HEK293T (cell line): ENCODE measurements around the gene SUN3.
"Not testable (repeated sequence)": the region's sequence is repeated elsewhere in the genome, so short reads cannot be mapped to it uniquely, and the experiment has no call there.

Experiments
- CTCF ChIA-PET: fragments of 350-600 bp; formaldehyde crosslinking; extraction: SDS; loops from one replicate; lab custom pipeline; 2021; ENCODE audit warnings: antibody characterized with exemption, inconsistent platforms; lab: Yijun Ruan, JAX
- POLR2A ChIA-PET: fragments of 350-600 bp; formaldehyde crosslinking; extraction: SDS; loops from one replicate; lab custom pipeline; 2020; ENCODE audit warnings: antibody characterized with exemption, inconsistent platforms; lab: Yijun Ruan, JAX
- DNase-seq: peaks from one replicate; pipeline ENCODE4 v3.0.0; 2012; ENCODE audit warnings: mixed read lengths; ENCODE audit errors: extremely low spot score
- ARNT ChIP-seq: fragments of 450-650 bp; IDR thresholded peaks from 2 replicates; pipeline ENCODE4 v1.6.1; 2017; ENCODE audit warnings: mild to moderate bottlenecking
- BHLHE40 ChIP-seq: fragments of 450-650 bp; IDR thresholded peaks from 2 replicates; pipeline ENCODE4 v1.6.1; 2016; ENCODE audit warnings: mild to moderate bottlenecking, moderate library complexity, borderline replicate concordance
- CTBP1 ChIP-seq: fragments of 450-650 bp; IDR thresholded peaks from 2 replicates; pipeline ENCODE4 v1.6.1; 2016; ENCODE audit warnings: borderline replicate concordance
- ELF4 ChIP-seq: fragments of 450-650 bp; IDR thresholded peaks from 2 replicates; pipeline ENCODE4 v1.6.1; 2017; ENCODE audit warnings: antibody characterized with exemption
- FOXA1 ChIP-seq: fragments of 450-650 bp; IDR thresholded peaks from 2 replicates; pipeline ENCODE4 v1.6.1; 2016; ENCODE audit warnings: mild to moderate bottlenecking
- FOXK2 ChIP-seq: fragments of 450-650 bp; IDR thresholded peaks from 2 replicates; pipeline ENCODE4 v1.6.1; 2016; ENCODE audit warnings: mild to moderate bottlenecking
- FOXM1 ChIP-seq: fragments of 450-650 bp; IDR thresholded peaks from 2 replicates; pipeline ENCODE4 v1.6.1; 2017; ENCODE audit warnings: mild to moderate bottlenecking, borderline replicate concordance
- HDGF ChIP-seq: fragments of 450-650 bp; IDR thresholded peaks from 2 replicates; pipeline ENCODE4 v1.6.1; 2017; ENCODE audit warnings: antibody characterized with exemption, borderline replicate concordance
- L3MBTL2 ChIP-seq: fragments of 450-650 bp; conservative IDR thresholded peaks from 2 replicates; pipeline ENCODE4 v1.6.1; 2016; ENCODE audit warnings: mild to moderate bottlenecking
- LEF1 ChIP-seq: fragments of 450-650 bp; IDR thresholded peaks from 2 replicates; pipeline ENCODE4 v1.6.1; 2017; ENCODE audit warnings: mild to moderate bottlenecking, borderline replicate concordance
- NFRKB ChIP-seq: fragments of 450-650 bp; IDR thresholded peaks from 2 replicates; pipeline ENCODE4 v1.6.1; 2016; ENCODE audit warnings: mild to moderate bottlenecking, moderate library complexity
- PKNOX1 ChIP-seq: fragments of 450-650 bp; IDR thresholded peaks from 2 replicates; pipeline ENCODE4 v1.6.1; 2016
- SP1 ChIP-seq: fragments of 450-650 bp; IDR thresholded peaks from 2 replicates; pipeline ENCODE4 v1.6.1; 2017
- SUZ12 ChIP-seq: fragments of 450-650 bp; IDR thresholded peaks from 2 replicates; pipeline ENCODE4 v1.6.1; 2016; ENCODE audit warnings: mild to moderate bottlenecking
- TARDBP ChIP-seq: fragments of 450-650 bp; IDR thresholded peaks from 2 replicates; pipeline ENCODE4 v1.6.1; 2016
- ZNF384 ChIP-seq: fragments of 450-650 bp; IDR thresholded peaks from 2 replicates; pipeline ENCODE4 v1.6.1; 2016

The SUN3 gene

GRCh38 chr7:47945261-47946015, 83.5 kb downstream of the SUN3 start:
- POLR2A ChIA-PET, result no interaction called here
- no peak for TF ChIP-seq LEF1
- TF ChIP-seq ZNF384, result no peak
- TF ChIP-seq CTBP1, result no peak
- no peak for TF ChIP-seq ELF4
- TF ChIP-seq FOXM1, result no peak
- DNase-seq, result peak; percentile 35
- CTCF ChIA-PET, result interaction anchor here (1.0 to 2.9 kb wide), 8 partner anchors 24 to 679 kb away, joined by 3 to 18 read pairs (median 4); no protein-coding TSS in a partner anchor

DNA sequence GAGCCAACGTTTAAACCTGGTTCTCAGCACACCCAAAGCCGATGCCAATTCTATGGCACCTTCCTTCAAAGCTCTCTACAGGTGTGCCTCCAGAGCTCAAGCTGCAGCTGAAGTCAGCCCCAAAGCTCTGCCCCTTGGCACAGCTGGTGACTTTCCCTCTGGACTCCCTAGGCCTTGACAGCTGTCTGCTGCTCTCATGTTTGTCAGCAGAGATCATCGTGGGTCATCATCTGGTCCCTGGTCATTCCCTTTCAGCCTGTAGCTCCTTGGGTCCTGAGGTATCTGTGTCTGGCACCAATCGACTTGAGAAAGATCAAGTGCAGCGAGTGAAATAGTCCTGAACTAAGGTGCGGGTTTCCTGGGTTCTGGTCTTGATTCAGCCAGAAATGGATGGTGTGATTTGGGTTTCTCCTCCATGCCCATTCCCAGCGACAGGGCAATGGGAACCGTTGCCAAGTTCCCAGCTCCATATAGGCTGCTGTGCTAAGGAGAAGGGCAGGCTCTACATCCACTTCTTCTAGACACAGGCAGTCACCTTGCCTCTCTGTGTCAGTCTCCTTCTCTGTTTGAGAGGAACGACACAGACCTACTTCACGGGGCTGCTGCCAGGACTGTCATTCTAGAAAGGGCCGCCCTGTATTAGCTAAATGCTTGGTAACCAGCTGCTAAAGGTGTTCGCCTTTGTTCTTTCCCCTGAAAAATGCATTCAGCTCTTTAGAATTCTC, 84.2 kb downstream of the SUN3 start:
- DNase-seq, result no peak
- TF ChIP-seq NFRKB (no peak), SP1 (no peak), BHLHE40 (no peak), FOXK2 (no peak), ELF4 (no peak), ARNT (no peak), L3MBTL2 (no peak), HDGF (no peak), FOXM1 (no peak)
- POLR2A ChIA-PET, result no interaction called here
- CTCF ChIA-PET, result interaction anchor here (0.5 to 2.9 kb wide), 10 partner anchors 22 to 678 kb away, joined by 3 to 18 read pairs (median 4); no protein-coding TSS in a partner anchor

GRCh38 chr7:47943676-47944474, 85.0 kb downstream of the SUN3 start:
- TF ChIP-seq L3MBTL2 (no peak), SP1 (no peak), HDGF (no peak), FOXK2 (no peak), PKNOX1 (no peak), TARDBP (no peak), SUZ12 (no peak), FOXM1 (no peak), NFRKB (no peak), ZNF384 (no peak), FOXA1 (no peak), ARNT (no peak)
- ChIA-PET POLR2A (no interaction called here), CTCF (interaction anchor here (0.5 to 2.9 kb wide), 5 partner anchors 26 to 677 kb away, joined by 3 to 18 read pairs (median 11); no protein-coding TSS in a partner anchor)
- DNase-seq, result no peak

DNA sequence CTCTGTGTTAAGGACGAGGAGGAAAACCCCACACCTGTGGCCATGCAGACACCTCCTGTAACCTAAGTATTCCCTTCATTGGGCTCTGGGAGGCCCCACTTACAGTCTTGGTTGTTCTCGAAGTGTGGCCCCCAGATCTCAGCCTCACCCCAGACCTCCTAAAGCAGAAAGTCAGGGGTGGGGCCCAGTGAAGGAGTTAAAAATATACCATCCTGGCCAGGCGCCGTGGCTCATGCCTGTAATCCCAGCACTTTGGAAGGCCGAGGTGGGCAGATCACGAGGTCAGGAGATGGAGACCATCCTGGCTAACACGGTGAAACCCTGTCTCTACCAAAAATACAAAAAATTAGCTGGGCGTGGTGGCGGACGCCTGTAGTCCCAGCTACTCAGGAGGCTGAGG, 86.3 kb downstream of the SUN3 start:
- DNase-seq, POLR2A ChIA-PET, CTCF ChIA-PET: not testable (repeated sequence)

GRCh38 chr7:47942132-47942531, 86.8 kb downstream of the SUN3 start:
- CTCF ChIA-PET, result no interaction called here
- POLR2A ChIA-PET, result no interaction called here
- no peak for DNase-seq

More at GRCh38 chr7:47942132-47942531, 86.8 kb downstream of the SUN3 start:
- TF ChIP-seq FOXK2 (no peak), CTBP1 (no peak), BHLHE40 (no peak), ZNF384 (no peak), LEF1 (no peak), TARDBP (no peak), FOXA1 (no peak), SP1 (no peak), HDGF (no peak), FOXM1 (no peak), L3MBTL2 (no peak), NFRKB (no peak), PKNOX1 (no peak), ELF4 (no peak), SUZ12 (no peak), ARNT (no peak)
